HG03575 (cell line): Measurements from ENCODE around the gene GALNT14.
"Not testable (repeated sequence)": the region's sequence is repeated elsewhere in the genome, so short reads cannot be mapped to it uniquely, and the experiment has no call there.

Experiments
- ATAC-seq: cut with Tn5 transposase; IDR thresholded peaks from one replicate; pipeline ENCODE4 v1.9.1; 2021; ENCODE audit not compliant: unreplicated experiment, insufficient number of reproducible peaks, low FRiP score; ENCODE audit errors: extremely low read depth

Gene GALNT14, protein sequence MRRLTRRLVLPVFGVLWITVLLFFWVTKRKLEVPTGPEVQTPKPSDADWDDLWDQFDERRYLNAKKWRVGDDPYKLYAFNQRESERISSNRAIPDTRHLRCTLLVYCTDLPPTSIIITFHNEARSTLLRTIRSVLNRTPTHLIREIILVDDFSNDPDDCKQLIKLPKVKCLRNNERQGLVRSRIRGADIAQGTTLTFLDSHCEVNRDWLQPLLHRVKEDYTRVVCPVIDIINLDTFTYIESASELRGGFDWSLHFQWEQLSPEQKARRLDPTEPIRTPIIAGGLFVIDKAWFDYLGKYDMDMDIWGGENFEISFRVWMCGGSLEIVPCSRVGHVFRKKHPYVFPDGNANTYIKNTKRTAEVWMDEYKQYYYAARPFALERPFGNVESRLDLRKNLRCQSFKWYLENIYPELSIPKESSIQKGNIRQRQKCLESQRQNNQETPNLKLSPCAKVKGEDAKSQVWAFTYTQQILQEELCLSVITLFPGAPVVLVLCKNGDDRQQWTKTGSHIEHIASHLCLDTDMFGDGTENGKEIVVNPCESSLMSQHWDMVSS

DNA sequence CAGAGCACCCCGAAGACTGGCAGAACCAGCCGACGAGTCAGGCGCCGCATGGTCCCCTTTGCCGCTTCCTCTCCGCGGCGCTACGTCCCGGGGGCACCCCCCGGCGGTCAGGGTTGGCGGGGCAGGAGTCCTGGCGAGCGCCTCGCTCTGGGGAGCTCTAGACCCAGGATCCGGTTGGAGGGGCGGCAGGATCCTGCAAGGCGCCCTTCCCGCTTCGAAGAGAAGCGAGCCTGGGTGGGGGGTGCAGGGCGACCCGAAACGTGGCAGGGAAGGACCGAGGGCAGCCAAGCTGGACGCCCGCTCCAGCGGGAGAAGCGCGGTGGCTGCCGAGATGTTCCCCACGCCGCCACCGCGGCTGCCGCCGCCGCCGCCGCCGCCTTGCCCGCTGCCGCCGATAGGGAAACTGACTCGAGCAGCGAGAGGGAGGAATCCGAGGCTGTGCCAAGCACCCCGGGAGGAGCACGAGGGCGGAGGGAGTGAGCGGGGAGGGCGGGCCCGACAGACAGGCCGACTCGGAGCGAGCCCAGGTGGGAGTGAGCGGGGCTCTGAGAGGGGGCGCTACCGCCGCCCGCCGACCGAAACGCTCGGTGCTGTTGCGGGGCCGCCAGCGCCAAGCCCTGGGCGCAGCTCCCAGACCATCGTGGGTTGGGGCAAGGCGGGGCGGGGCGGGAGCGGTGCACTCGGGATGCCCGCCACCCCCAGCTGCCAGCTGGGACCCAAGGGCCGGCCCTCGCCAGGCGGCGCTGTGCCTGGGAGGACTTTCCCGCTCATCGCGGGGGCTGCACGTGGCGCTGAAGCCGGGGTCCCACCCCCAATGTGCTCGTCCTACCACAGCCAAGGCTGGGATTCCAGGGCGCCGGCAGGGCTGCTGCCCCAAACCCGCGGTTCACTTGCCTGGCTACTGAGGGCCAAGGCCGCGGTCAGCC is at the start of gene GALNT14:
Gene GALNT14, minus strand, starts transcription at position 404 of the 926 bp plus-strand sequence. Its CDS starts 354 bp downstream, at position 50.
- no peak for ATAC-seq

DNA sequence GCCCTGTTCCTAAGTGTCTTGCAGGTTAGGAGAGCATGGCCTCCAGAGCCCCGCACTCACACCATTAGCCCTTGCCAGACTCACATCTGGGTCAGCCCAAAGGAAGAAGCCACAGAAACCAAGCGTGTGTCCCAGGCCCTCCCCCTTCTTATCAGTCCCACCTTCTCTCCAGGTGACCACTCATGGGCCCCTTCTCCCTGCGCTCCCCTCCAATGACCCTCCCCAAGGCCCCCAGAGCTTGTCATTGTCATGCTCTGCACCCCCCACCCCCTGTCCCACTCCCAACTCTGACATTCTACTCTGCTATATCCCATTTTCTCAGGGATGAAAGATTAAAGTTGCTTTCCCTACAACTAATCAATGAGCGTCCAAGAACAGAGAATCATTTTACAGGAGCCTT is 48.9 kb upstream of the GALNT14 start:
- ATAC-seq = no peak

GRCh38 chr2:31183973-31184372 is 45.7 kb upstream of the GALNT14 start:
- ATAC-seq = not testable (repeated sequence)

DNA sequence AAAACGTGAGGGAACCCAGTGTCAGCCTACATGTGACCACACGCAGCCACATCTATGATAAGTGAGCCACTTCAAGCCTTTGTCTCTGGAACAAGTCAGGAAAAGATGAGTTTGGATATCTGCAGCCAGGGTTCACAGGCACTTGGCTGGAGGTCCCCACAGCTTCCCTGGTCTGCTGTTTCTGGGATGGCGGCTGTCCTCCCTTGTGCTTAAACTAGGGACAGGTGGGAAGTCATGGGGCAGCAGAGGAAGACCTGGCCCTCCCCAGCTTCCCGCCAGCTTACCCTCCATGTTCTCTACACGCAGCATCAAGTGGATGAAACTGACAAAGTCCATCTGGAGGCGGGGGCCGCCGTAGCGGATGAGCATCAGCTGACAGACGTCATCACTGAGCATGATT is 38.5 kb upstream of the GALNT14 start:
- ATAC-seq = no peak

GRCh38 chr2:31171142-31171541 is 32.9 kb upstream of the GALNT14 start:
- no peak for ATAC-seq

DNA sequence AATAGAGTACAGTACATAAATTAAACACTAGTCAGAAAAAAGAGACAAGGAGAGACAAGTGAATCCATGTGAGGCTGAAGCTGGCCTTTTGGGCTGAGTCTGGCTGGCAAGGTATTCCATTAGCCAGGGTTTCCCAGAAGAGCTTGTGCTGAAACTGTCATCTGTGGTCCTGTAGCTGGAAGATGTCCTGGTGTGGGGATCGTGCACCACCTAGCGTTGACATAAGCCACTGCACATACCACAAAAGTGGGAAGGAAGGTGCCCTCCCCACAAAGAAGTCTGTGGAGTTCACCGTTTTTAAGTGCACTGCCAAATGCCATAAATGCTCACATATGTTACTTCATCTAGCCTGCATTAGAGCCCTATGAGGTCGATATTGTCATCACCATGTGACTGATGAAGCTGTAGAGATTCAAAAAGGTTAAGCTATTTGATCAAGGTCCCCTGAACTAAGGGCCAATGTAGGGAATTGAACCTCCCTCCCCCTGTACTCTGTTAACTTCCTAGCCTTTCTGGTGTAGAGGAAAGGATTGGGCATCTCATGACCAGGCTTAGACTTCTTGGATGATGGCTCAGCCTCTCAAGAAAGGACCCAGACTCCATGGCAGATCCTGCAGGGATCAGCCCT is 31.9 kb upstream of the GALNT14 start:
- ATAC-seq = no peak

- no peak for ATAC-seq
Observed at GRCh38 chr2:31168291-31168690, 30.1 kb upstream of the GALNT14 start.

GRCh38 chr2:31166925-31167324 is 28.7 kb upstream of the GALNT14 start:
- no peak for ATAC-seq

DNA sequence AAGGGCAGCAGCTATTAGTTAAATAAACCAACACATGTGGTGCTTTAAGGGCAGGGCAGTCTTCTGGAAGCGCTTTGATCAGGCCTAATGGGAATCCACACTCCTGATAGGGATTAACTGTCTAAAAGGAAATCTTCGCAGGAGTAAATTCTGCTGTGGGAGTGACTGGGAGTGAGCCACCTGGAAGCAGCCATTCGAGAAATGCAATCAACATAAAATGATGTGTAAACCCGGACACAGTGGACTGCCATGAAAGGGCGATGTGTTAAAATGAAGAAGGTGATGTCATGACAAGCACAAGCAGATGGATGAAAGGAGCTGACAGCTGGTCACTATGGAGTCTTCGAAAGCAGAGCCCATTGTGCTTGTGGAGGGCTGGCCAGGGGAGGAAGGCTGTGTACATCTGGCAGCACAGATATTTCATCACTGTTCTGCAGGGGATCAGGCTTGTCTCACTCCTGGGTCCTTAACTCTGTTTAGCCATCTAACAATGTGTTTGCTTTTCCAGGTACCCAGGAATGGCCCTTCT is 24.8 kb upstream of the GALNT14 start:
- ATAC-seq = no peak

DNA sequence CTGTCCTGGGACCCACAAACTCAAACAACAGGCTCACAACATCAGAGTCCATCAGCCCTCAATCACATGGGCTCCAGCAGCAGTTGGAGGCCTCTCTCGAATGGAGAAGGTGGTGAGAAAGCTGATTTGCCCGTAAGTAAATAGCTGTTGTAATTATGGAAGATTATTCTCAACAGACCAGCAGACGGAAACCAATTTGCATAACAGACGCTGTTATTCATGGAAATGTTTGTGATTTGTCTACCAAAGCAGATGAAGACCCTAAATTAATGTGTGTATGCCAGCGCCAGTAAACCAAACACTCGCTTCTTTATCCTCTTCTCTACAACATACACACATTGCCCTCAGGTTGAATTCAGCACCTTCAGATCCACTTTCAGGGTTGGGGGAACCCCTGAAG is 23.4 kb upstream of the GALNT14 start:
- ATAC-seq = no peak

DNA sequence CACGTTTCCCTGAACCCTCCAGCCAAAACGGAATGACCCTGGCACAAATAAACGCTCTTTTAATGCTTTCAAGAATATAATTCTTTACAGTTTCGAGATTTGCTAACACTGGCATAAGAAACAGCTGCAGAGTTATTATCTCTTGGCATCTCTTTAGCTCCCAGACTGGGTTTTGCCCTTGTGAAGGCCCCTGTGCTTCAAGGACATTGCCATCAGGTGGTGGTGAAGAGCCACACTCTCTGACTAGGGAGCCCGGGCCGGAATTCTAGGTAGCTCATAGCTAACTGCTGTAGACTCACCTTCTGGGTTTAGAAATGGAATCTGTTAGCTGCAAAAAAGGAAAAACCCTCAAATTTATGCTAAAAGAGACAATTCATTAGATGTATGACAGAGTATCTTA is 13.3 kb upstream of the GALNT14 start:
- no peak for ATAC-seq

DNA sequence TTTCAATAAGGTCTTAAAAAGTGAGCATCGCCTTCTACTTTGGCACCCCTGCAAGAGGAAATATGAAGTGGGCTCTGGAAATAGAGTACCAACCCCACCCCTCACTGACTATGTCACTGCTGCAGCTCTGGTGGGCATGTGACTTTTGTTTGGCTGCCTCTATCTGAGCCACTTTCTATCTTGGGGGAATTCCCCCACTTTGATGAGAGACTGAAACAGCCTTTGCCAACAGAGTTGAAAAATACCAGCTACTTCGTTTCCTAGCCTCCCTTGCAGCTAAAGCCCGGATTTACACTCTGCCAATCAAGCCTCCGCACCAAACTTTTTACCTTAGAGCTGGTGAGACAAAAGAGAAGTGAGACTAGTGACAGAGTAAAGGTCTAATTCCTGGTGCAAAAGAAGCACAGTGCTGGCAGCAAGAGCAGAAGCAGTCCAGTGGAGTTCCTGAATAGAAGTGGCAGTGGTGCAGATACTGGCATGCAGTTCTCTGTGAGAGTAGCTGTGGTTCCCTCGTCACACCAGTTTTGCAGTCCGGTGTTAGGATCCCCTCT is 12.0 kb upstream of the GALNT14 start:
- no peak for ATAC-seq

DNA sequence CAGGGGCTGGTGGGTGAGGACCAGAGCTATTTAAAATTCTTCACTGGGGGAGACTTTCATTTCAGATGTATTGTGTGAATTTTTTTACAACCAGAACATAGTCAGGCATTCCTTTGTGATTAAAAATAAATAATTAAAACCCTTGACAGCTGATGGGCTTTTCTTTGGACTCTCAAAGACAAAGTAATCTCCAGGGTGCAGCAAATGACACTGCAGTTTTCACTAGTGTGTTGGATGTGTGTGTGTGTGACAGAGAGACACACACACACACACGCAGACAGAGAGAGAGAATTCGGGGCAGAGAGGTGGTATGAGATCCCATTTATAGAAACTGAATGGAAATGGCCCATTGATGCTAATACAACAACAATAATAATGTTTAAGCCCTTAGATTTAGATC is 10.3 kb upstream of the GALNT14 start:
- ATAC-seq = no peak

GRCh38 chr2:31147645-31148044 is 9.4 kb upstream of the GALNT14 start:
- no peak for ATAC-seq

DNA sequence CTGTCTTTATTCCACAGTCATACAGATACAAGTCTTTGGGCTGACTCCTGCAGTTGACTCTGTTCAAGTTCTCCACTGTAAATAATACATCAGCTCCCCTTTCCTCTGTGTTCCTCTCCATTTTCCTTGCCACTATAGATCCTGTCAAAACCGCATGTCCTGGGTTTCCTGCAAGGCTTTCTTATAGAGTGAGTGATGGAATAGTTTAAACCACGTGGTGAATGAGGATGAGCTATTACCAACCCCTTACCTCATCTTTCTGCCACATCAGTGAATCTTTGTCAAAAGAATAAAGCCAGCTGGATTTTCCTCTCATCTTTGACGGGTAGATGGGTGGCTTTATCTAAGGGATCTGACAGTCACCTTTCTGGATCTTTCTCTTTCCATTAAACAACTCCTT is 3.9 kb upstream of the GALNT14 start:
- ATAC-seq = no peak

DNA sequence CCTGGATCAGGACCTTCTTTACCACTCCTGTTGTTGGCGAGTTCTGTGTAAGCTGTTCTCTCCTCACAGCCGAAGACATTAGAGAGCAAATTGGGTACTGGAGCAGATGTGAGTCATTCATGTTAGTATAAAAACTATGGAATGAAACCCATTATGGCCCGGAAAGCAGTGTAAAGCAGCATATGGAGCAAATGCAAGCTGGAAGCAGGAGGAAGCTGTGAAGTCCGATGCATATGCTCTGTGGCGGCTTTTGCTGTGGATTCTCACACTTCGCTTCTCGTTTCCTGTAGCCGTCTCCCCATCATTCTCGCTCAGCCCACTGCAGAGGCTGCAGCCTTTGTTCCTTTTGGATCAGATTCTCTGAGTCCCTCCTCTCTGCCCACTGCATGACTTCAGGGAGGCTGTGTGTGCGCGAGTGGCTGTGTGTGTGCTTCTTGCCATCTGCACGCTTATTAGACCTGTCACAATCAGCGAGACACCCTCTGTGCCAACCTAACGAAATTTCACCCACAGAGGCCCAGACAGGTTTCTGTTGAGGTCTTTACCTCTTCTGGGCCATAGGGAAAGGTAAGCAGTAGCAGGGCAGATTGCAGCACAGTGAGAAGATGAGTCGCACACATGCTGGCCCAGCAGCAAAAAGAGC is 3.3 kb upstream of the GALNT14 start:
- no peak for ATAC-seq

DNA sequence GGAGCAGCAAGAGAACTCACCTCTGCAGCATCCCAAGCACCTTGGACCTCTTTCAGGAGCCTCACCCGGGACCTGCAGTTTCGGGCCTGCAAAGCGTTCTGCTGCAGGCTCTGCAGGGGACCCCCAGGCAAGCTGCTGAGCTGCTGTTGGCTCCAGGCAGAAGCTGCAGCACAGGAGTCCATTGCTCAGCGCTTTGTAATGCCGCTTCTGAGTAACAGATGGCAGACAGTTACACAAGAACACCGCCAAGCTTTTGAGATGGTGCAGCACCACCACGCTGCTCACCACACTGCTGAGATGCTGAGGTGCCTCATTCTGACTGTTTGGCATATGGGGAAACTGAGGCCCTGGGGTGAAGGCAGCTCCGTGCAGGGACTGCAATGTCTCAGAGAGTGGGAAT is 1.9 kb upstream of the GALNT14 start:
- no peak for ATAC-seq

- no peak for ATAC-seq
Observed at GRCh38 chr2:31139671-31140070, 1.4 kb upstream of the GALNT14 start.
